Glomerular visceral epithelial cell (primary cell): ENCODE data around the gene P2RX2.
"Not testable (repeated sequence)": the region's sequence is repeated elsewhere in the genome, so short reads cannot be mapped to it uniquely, and the experiment has no call there.

Experiments used
- DNase-seq: peaks from one replicate; pipeline ENCODE4 v3.0.0-alpha.2; 2016; ENCODE audit errors: extremely low spot score

P2RX2 gene

DNA sequence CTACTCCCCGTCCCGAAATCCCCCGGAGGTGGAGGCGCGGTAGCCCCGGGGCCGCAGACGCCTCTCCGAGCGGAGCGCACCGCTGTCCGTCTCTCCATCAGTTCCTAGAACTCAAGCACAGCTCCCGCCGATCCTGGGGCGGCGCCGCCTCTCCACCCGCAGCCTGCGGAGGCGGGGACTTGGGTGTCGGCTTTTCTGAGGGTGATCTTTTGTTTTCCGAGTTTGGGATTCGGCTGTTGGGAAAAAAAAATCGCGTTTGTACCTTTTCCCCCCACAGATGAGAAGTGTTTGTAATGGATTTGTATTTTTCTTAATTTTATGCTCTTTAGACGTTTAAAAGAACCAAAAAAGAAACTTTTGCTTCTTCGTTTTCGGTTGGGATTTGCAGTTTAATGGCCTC, 34.8 kb upstream of the P2RX2 start:
- no peak for DNase-seq

GRCh38 chr12:132584429-132584828, 34.1 kb upstream of the P2RX2 start:
- no peak for DNase-seq

DNA sequence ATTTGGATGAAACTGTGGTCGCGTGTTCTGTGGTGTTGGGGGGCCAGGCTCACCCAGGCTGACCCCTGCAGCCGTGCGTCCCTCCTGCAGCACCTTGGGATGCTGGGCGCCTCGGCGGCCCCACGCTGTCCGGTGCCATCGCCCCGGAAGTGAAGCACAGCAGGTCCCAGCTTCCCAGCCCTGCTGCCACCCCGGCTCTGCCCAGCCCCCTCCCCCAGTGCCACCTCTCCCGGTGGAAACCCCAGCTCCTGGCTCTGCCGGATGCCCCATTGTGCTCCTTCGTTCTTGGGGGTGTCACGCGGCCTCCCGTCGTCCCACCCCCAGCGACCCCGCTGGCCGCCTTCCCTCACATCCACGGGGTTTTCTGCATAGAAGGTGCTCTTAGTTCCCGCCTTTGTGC, 33.4 kb upstream of the P2RX2 start:
- DNase-seq: no peak

GRCh38 chr12:132586929-132587328, 31.6 kb upstream of the P2RX2 start:
- no peak for DNase-seq

DNA sequence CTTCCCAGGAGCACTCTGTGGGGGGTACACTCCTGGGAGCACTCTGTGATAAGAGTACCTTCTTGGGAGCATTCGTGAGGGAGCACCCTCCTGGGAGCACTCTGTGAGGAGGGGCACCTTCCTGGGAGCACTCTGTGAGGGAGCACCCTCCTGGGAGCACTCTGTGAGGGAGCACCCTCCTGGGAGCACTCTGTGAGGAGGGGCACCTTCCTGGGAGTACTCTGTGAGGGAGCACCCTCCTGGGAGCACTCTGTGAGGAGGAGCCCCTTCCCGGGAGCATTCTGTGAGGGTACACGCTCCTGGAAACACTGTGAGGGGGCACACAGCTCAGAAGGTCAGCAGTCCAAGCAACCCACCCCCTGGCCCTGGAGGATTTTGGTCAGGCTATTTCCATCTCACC, 30.8 kb upstream of the P2RX2 start:
- no peak for DNase-seq

DNA sequence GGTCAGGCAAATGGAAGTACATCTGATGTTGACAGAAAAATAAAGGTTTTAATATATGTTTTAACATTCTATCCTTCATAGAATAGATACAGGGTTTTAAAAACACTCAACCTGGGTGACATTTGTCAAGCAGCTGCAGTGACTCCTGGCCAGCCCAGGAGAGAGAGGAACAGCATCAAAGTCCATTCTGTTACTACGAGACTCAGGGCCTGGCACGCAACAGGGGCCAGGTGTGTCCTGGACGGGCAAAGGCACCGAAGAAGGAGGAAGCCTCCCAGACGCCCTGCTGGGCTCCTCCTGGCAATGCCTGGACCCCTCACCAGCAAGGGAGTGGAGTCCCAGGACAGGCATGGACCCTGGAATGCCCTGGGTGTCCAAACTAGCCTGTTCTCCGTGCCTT, 30.3 kb upstream of the P2RX2 start:
- DNase-seq: no peak

DNA sequence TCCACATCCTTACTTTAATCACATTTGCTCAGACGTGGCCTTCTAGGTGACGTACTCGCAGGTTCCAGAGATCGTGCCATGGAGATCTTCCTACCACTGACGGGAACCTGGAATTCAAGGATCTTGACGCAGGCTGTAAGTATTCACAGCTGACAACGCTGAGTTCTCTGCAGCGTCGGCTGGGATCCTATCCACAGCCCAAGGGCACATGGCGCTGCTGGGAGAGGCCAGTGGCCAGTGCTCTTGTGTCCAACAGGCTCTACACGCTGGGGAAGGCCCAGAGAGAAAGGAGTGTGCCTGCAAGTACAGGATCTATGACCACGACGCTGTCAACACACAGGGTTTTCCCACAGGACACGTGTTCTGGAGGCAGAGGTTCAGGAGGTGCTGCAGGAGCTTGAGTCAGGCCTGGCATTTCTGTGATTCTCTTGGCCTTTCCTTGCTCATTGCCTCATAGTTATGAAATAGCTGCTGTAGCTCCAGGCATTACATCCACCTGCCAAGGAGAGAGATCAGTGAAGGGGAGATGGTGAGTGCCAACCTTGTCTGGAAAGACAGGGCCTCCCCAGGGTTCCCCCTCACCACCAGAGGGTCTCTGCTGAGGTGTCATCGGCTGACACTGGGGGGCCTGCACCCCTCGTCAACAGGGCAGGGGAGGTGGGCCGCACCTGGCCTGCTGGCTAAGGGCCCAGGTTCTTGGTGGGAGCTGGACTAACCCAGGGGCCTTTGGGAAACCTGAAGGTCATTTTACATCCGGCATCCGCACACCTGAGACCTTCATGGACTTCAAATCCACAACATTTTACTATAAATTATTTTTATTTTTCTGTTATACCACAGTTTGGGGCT, 29.5 kb upstream of the P2RX2 start:
- no peak for DNase-seq

DNA sequence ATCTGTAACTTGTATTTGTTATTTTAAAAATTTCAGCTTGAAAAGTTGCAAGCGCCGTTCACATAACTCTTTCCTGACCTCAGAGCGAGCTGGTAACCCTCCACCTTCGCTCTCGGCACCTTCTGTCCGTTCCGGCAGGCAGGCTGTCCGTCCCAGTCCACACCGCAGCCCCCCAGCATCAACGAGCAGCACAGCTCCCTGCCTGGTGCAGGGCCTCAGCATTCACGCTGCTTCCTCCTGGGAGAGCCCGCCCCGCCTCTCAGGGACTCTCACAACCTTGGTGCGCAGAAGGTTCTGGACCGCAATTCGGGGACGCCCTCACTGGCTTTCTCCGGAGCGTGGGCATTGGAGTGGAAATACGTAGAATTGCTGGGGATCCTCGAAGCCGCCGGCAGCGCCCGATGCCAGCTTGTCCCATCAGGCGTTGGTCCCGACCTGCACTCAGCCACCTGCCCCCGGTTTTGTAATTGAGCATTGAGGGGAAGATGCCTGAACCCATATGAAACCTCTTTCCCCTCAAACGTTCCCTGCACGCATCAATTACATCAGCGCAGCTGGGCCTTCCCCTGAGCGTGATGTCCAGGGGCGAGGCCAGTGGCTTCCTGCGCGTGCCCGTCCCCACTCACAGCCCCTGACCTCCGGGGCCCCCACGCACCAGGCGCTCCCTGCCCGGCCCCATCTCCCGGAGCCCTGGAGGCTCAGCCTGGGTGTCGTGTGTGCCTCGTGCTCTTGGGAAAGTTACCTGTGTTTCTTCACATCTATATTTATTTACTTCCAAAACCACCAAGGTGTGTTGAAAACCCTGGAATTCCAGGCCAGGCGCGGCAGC, 27.3 kb upstream of the P2RX2 start:
- no peak for DNase-seq

- DNase-seq: no peak
Measured at GRCh38 chr12:132592282-132592970, 26.1 kb upstream of the P2RX2 start.

- no peak for DNase-seq
Measured at GRCh38 chr12:132593071-132593470, 25.5 kb upstream of the P2RX2 start.

GRCh38 chr12:132593521-132593920, 25.1 kb upstream of the P2RX2 start:
- no peak for DNase-seq

DNA sequence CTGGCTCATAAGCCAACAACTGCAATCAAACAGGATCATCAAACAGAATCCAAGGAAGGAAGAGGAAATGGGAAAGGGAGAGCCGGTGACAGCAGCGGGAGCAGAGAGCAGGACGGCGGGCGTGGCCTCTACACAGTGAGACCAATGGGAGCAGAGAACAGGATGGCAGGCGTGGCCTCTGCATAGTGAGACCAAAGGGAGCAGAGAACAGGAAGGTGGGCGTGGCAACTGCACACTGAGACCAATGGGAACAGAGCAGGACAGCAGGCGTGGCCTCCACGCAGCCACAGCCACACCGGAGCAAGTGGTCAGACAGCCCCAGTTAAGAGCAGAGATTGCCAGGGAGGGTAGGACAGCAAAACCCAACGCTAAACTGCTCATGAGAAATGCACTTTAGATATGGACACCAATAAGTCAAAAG, 24.6 kb upstream of the P2RX2 start:
- DNase-seq: peak; percentile 82

- DNase-seq: no peak
Measured at GRCh38 chr12:132595183-132595582, 23.4 kb upstream of the P2RX2 start.

GRCh38 chr12:132596016-132596415, 22.6 kb upstream of the P2RX2 start:
- peak; percentile 58 for DNase-seq

DNA sequence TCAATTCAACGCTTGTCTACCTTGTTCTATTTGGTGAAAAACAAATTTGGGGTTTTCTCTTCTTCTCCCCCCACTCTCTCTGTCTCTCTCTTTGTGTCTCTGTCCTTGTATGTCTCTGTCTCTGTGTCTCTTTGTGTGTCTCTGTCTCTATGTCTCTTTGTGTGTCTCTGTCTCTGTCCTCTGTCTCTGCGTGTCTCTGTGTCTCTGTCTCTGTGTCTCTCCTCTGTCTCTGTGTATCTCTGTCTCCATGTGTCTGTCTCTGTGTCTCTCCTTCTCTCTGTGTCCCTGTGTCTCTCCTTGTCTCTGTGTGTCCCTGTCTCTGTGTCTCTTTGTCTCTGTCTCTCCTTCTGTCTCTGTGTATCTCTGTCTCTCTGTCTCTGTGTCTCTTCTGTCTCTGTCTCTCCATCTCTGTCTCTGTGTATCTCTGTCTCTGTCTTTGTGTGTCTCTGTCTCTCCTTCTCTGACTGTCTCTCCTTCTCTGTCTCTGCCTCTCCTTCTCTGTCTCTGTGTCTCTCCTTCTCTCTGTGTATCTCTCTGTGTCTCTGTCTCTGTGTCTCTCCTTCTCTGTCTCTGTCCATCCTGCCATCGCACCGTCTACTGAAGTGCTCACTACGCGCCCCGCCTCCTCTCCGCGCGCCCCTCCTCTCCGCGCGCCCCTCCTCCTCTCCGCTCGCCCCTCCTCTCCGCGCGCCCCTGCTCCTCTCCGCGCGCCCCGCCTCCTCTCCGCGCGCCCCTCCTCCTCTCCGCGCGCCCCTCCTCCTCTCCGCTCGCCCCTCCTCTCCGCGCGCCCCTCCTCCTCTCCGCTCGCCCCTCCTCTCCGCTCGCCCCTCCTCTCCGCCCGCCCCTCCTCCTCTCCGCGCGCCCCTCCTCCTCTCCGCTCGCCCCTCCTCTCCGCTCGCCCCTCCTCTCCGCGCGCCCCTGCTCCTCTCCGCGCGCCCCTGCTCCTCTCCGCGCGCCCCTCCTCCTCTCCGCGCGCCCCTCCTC, 21.0 kb upstream of the P2RX2 start:
- DNase-seq: peak; percentile 59

- DNase-seq: not testable (repeated sequence)
Measured at GRCh38 chr12:132599502-132599901, 19.1 kb upstream of the P2RX2 start.

GRCh38 chr12:132600048-132601032, 18.2 kb upstream of the P2RX2 start:
- peak; percentile 61 for DNase-seq

DNA sequence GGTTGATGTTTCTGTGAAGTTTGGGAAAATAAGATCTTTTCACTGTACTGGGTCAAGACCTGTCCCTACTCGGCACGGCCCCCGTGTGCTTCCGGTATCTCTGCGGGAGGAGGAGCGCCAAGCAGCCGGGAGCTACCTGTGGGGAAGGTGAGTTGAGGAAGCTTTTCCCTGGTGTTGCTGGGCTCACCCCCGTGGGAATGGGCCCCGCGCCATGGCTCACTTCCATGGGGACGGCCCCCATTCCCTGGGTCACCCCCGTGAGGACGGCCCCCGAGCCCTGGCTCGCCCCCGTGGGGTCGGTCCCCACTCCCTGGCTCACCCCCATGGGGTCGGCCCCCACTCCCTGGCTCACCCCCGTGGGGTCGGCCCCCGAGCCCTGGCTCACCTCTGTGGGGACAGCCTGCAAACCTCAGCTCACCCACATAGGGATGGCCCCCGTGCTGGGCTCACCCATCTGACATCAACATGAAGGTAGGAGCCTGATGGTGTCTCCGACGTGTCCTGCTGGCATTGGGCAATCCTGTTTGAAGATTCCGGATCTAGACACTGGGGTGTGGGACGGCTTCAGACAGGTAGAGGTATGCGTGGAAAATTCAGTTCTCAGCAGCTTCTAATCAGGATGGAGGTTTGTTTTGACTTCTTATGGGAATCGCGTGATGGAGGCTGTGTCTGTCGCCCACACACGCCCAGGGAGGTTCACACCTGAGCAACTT, 17.2 kb upstream of the P2RX2 start:
- DNase-seq: no peak

GRCh38 chr12:132602572-132603239, 15.9 kb upstream of the P2RX2 start:
- DNase-seq: no peak
